Suprapubic skin (tissue), 4 donors: ENCODE data around the gene EMC1.

Source experiments
- CTCF ChIP-seq, 2 donors: fragments of 200-600 bp in 1 of 2; fragments of 450-650 bp in 1 of 2; sonication (generic) in 1 of 2; IDR thresholded peaks; one replicate each; pipeline ENCODE4 v1.5.1; 2016 to 2019; ENCODE audit warnings: antibody characterized with exemption in 2 of 2, mild to moderate bottlenecking in 1 of 2, moderate library complexity in 1 of 2
- POLR2A ChIP-seq, 2 donors: fragments of 450-650 bp; IDR thresholded peaks; one replicate each; pipeline ENCODE4 v1.6.1; 2017; ENCODE audit warnings: antibody characterized with exemption in 2 of 2, mild to moderate bottlenecking in 2 of 2, moderate library complexity in 2 of 2
- POLR2AphosphoS5 ChIP-seq, 3 donors: sonication (generic); formaldehyde crosslinking; IDR thresholded peaks; one replicate each; pipeline ENCODE4 v1.6.1; 2017; ENCODE audit warnings: antibody characterized with exemption in 3 of 3

- TF ChIP-seq POLR2A (IDR thresholded peaks at IDR 0.05) (no peak), CTCF (IDR thresholded peaks at IDR 0.05) (no peak), POLR2AphosphoS5 (IDR thresholded peaks at IDR 0.05) (no peak)
Measured at GRCh38 chr1:19220080-19220846, 31.1 kb downstream of the EMC1 start.
